HG03558 (cell line): ENCODE measurements around the gene ATP7B.

Source experiments
- ATAC-seq: cut with Tn5 transposase; IDR thresholded peaks from one replicate; pipeline ENCODE4 v1.9.1; 2021; ENCODE audit warnings: moderate number of reproducible peaks; ENCODE audit not compliant: unreplicated experiment; ENCODE audit errors: extremely low read depth

ATP7B gene

GRCh38 chr13:51981355-51981754 lies 29.9 kb downstream of the ATP7B start:
- ATAC-seq = no peak

GRCh38 chr13:51980908-51981307 lies 30.3 kb downstream of the ATP7B start:
- no peak for ATAC-seq

GRCh38 chr13:51978796-51979556 lies 32.3 kb downstream of the ATP7B start:
- ATAC-seq = no peak

GRCh38 chr13:51977625-51978024 lies 33.6 kb downstream of the ATP7B start:
- no peak for ATAC-seq

- ATAC-seq = no peak
Measured at GRCh38 chr13:51976890-51977289, 34.4 kb downstream of the ATP7B start.

GRCh38 chr13:51976423-51976822 lies 34.8 kb downstream of the ATP7B start:
- no peak for ATAC-seq

- ATAC-seq = no peak
Measured at GRCh38 chr13:51974482-51974881, 36.8 kb downstream of the ATP7B start.

GRCh38 chr13:51971520-51972426 lies 39.5 kb downstream of the ATP7B start:
- no peak for ATAC-seq

GRCh38 chr13:51970349-51970748 lies 40.9 kb downstream of the ATP7B start:
- no peak for ATAC-seq

- no peak for ATAC-seq
Measured at GRCh38 chr13:51967482-51968446, 43.5 kb downstream of the ATP7B start.

- ATAC-seq = no peak
Measured at GRCh38 chr13:51966186-51966585, 45.1 kb downstream of the ATP7B start.

- ATAC-seq = no peak
Measured at GRCh38 chr13:51961493-51962403, 49.5 kb downstream of the ATP7B start.

- ATAC-seq = no peak
Measured at GRCh38 chr13:51960766-51961165, 50.5 kb downstream of the ATP7B start.

GRCh38 chr13:51959773-51960172 lies 51.5 kb downstream of the ATP7B start:
- peak; percentile 45 for ATAC-seq

GRCh38 chr13:51958217-51958547 lies 53.1 kb downstream of the ATP7B start:
- ATAC-seq = no peak

- ATAC-seq = peak; percentile 58
Measured at GRCh38 chr13:51957377-51958216, 53.7 kb downstream of the ATP7B start.

- ATAC-seq = no peak
Measured at GRCh38 chr13:51956717-51957116, 54.5 kb downstream of the ATP7B start.

GRCh38 chr13:51955816-51956603 lies 55.2 kb downstream of the ATP7B start:
- ATAC-seq = no peak
